ENCODE results near the gene KAZN. TPM values are rescaled to one million over a fixed set of nuclear protein-coding genes. Genes with fewer than 3 reads are reported as not detected.

KAZN gene
- total RNA-seq, 1 experiment from 2014 or later = 15.6 TPM

DNA sequence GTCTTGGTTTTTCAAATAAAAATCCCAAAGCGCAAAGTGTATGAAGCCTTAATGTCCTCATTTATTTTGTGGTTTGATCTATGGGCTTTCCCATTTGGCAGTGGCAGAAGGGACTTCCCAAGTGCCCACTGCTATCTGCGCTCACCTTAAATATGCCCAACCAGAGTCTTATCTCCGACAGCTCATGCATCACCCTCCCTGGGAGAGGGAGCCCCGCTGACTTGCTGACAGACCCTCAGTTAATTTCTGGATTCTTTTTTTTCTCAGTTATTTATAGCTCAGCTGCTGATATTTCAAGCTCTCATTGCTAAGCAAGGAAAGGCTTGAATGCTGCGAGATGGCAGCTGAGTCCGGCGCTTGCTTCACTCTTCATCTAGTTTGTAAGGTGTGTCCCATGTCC lies 19.3 kb downstream of the KAZN start:
- no peaks in the 10 kb centered on the region for H3K9me3 ChIP-seq (ENCODE audit: insufficient read depth, low read depth)
- no peaks in the 10 kb centered on the region for H3K4me1 ChIP-seq (replicated peaks; ENCODE audit: insufficient read depth)
- TF ChIP-seq, protein P1, sequence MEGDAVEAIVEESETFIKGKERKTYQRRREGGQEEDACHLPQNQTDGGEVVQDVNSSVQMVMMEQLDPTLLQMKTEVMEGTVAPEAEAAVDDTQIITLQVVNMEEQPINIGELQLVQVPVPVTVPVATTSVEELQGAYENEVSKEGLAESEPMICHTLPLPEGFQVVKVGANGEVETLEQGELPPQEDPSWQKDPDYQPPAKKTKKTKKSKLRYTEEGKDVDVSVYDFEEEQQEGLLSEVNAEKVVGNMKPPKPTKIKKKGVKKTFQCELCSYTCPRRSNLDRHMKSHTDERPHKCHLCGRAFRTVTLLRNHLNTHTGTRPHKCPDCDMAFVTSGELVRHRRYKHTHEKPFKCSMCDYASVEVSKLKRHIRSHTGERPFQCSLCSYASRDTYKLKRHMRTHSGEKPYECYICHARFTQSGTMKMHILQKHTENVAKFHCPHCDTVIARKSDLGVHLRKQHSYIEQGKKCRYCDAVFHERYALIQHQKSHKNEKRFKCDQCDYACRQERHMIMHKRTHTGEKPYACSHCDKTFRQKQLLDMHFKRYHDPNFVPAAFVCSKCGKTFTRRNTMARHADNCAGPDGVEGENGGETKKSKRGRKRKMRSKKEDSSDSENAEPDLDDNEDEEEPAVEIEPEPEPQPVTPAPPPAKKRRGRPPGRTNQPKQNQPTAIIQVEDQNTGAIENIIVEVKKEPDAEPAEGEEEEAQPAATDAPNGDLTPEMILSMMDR (conservative IDR thresholded peaks at IDR 0.05) = no peak
- no peak for TF ChIP-seq EZH2 (IDR thresholded peaks at IDR 0.05; ENCODE audit: low read depth)
- intact Hi-C loops (cut with micrococcal nuclease; ENCODE audit: unreplicated experiment) = no loop called here
- POLR2A ChIA-PET (ENCODE audit: unreplicated experiment) = no interaction called here
- H3K27ac ChIP-seq = no peak overlapping the region
- no peak overlapping the region for H3K4me2 ChIP-seq
- H3K4me3 ChIP-seq = no peak overlapping the region
- no peaks in the 10 kb centered on the region for H3K9me2 ChIP-seq (ENCODE audit: insufficient read depth)
- BruUV-seq (replicated peaks) = no TSS peak
- no peaks in the 10 kb centered on the region for H3K36me3 ChIP-seq (ENCODE audit: low read depth)
- no peaks in the 10 kb centered on the region for H4K20me1 ChIP-seq (ENCODE audit: insufficient read depth)
- no peak overlapping the region for H2AFZ ChIP-seq
- no peak for DNase-seq
- H3K79me2 ChIP-seq (ENCODE audit: low read depth) = no peaks in the 10 kb centered on the region
- no peaks in the 10 kb centered on the region for H3K27me3 ChIP-seq (ENCODE audit: insufficient read depth, low read depth)
- CTCF ChIA-PET = no interaction called here
- no peaks in the 10 kb centered on the region for H3F3A ChIP-seq (ENCODE audit: insufficient read depth, low read depth)

DNA sequence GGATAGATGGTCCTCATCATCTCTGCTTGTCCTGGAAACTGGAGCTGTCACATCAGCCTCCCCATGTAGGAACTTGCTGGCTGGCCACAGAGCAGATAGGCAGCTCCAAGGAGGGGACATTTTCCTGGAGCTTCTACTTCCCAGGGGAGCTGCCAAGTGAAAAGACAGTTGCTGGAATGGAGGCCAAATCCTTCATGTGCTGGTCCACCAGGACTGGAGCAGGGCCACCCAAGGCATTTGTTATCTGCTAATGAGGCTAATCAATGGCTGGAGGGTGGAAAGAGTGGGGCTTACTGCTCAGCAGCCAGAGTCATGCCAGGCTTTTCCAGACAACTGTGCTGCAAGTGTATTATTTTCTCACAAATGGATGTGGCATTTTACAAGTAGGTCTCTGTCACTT lies 22.5 kb downstream of the KAZN start:
- no TSS peak for BruUV-seq (replicated peaks)
- H3K36me3 ChIP-seq (ENCODE audit: low read depth) = no peaks in the 10 kb centered on the region
- intact Hi-C loops (cut with micrococcal nuclease; ENCODE audit: unreplicated experiment) = no loop called here
- H3K4me1 ChIP-seq (replicated peaks; ENCODE audit: insufficient read depth) = no peaks in the 10 kb centered on the region
- no peaks in the 10 kb centered on the region for H3K79me2 ChIP-seq (ENCODE audit: low read depth)
- peaks cover 19% of the 10 kb centered on the region; the same call in 1 of the 2 replicates for H3K27me3 ChIP-seq (ENCODE audit: insufficient read depth, low read depth)
- no peak overlapping the region for H3K27ac ChIP-seq
- CTCF ChIA-PET = no interaction called here
- H4K20me1 ChIP-seq (ENCODE audit: insufficient read depth) = no peaks in the 10 kb centered on the region
- no peaks in the 10 kb centered on the region for H3F3A ChIP-seq (ENCODE audit: insufficient read depth, low read depth)
- H3K4me2 ChIP-seq = no peak overlapping the region
- H2AFZ ChIP-seq = no peak overlapping the region
- no peaks in the 10 kb centered on the region for H3K9me3 ChIP-seq (ENCODE audit: insufficient read depth, low read depth)
- no peak for DNase-seq
- H3K9me2 ChIP-seq (ENCODE audit: insufficient read depth) = no peaks in the 10 kb centered on the region
- POLR2A ChIA-PET (ENCODE audit: unreplicated experiment) = no interaction called here
- no peak for TF ChIP-seq EZH2 (IDR thresholded peaks at IDR 0.05; ENCODE audit: low read depth)
- TF ChIP-seq, protein P1 (conservative IDR thresholded peaks at IDR 0.05) = no peak
- no peak overlapping the region for H3K4me3 ChIP-seq

DNA sequence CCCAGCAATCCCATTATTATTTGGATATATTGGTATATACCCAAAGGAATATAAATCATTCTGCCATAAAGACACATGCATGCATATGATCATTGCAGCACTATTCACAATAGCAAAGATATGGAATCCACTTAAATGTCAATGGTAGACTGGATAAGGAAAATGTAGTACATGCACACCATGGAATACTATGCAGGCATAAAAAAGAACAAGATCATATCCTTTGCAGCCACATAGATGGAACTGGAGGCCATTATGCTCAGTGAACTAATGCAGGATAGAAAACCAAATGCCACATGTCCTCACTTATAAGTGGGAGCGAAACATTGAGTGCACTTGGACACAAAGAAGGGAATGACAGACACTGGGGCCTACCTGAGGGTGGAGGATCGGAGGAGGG lies 24.6 kb downstream of the KAZN start:
- no peak overlapping the region for H3K4me2 ChIP-seq
- H3K27me3 ChIP-seq (ENCODE audit: insufficient read depth, low read depth) = peaks cover 34% of the 10 kb centered on the region
- CTCF ChIA-PET = no interaction called here

More for the DNA sequence above, 24.6 kb downstream of the KAZN start:
- Histone ChIP-seq H3K9me2 (ENCODE audit: insufficient read depth) (no peaks in the 10 kb centered on the region), H3F3A (ENCODE audit: insufficient read depth, low read depth) (no peaks in the 10 kb centered on the region), H3K79me2 (ENCODE audit: low read depth) (no peaks in the 10 kb centered on the region), H3K9me3 (ENCODE audit: insufficient read depth, low read depth) (no peaks in the 10 kb centered on the region), H3K36me3 (ENCODE audit: low read depth) (no peaks in the 10 kb centered on the region), H4K20me1 (ENCODE audit: insufficient read depth) (no peaks in the 10 kb centered on the region), H3K4me1 (replicated peaks; ENCODE audit: insufficient read depth) (no peaks in the 10 kb centered on the region), H3K27ac (no peak overlapping the region), H2AFZ (no peak overlapping the region), H3K4me3 (no peak overlapping the region)
- no TSS peak for BruUV-seq (replicated peaks)
- POLR2A ChIA-PET (ENCODE audit: unreplicated experiment) = no interaction called here
- intact Hi-C loops (cut with micrococcal nuclease; ENCODE audit: unreplicated experiment) = no loop called here
- TF ChIP-seq, protein P1 (conservative IDR thresholded peaks at IDR 0.05) = no peak
- TF ChIP-seq EZH2 (IDR thresholded peaks at IDR 0.05; ENCODE audit: low read depth) = no peak
- no peak for DNase-seq
